Ovary (tissue), 3 donors: ENCODE measurements around the gene DYNC1LI2.

Experiments used
- POLR2A ChIP-seq: fragments of 450-650 bp; IDR thresholded peaks from one replicate; pipeline ENCODE4 v1.6.1; 2017; ENCODE audit warnings: antibody characterized with exemption, mild to moderate bottlenecking, moderate library complexity
- TF ChIP-seq, protein P1 (sequence below), 3 donors: fragments of 450-650 bp in 2 of 3; fragments of 200-600 bp in 1 of 3; IDR thresholded peaks; one replicate each; pipeline versions ENCODE4 v1.5.1 to v1.8.0; 2016 to 2022; ENCODE audit warnings: antibody characterized with exemption in 3 of 3, mild to moderate bottlenecking in 1 of 3
- donor health status: DM: no; HTN: no; CAD: no.

DNA sequence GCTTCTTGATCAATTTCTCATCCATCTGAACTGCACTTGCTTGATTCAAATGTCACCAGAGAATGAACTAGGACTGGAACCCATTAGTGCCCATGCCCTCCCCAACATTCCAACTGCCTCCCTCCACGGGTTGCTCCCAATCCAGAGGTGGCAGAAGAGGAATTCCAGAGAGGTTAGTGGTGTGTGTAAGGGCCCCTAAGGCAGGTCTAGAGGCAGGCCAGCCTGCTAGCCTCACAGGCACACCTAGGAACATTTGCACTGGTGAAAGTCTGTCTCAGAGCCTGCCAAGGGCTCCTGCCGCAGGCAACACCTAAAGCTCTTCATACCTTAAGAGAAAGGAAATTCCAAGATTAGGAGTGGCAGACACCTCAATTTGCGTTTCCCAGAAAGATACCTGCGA is 33.6 kb downstream of the DYNC1LI2 start:
- no peak for TF ChIP-seq POLR2A
- TF ChIP-seq, protein P1, sequence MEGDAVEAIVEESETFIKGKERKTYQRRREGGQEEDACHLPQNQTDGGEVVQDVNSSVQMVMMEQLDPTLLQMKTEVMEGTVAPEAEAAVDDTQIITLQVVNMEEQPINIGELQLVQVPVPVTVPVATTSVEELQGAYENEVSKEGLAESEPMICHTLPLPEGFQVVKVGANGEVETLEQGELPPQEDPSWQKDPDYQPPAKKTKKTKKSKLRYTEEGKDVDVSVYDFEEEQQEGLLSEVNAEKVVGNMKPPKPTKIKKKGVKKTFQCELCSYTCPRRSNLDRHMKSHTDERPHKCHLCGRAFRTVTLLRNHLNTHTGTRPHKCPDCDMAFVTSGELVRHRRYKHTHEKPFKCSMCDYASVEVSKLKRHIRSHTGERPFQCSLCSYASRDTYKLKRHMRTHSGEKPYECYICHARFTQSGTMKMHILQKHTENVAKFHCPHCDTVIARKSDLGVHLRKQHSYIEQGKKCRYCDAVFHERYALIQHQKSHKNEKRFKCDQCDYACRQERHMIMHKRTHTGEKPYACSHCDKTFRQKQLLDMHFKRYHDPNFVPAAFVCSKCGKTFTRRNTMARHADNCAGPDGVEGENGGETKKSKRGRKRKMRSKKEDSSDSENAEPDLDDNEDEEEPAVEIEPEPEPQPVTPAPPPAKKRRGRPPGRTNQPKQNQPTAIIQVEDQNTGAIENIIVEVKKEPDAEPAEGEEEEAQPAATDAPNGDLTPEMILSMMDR (IDR thresholded peaks at IDR 0.05): no peak
